BLaER1 (cell line): ENCODE data around the gene SETD1A.

ENCODE experiments used
- H3K27ac ChIP-seq: shearing (Covaris generic); formaldehyde crosslinking; 2 replicates; pipeline ENCODE4 v1.8.1; 2022
- H3K27me3 ChIP-seq: shearing (Covaris generic); formaldehyde crosslinking; 2 replicates; pipeline ENCODE4 v1.8.1; 2022
- H3K36me3 ChIP-seq: shearing (Covaris generic); formaldehyde crosslinking; 2 replicates; pipeline ENCODE4 v1.8.1; 2022
- H3K4me1 ChIP-seq: shearing (Covaris generic); formaldehyde crosslinking; 2 replicates; pipeline ENCODE4 v1.8.1; 2022
- H3K4me2 ChIP-seq: shearing (Covaris generic); formaldehyde crosslinking; 2 replicates; pipeline ENCODE4 v1.8.1; 2022
- H3K4me3 ChIP-seq: shearing (Covaris generic); formaldehyde crosslinking; 2 replicates; pipeline ENCODE4 v1.8.1; 2022
- H3K9ac ChIP-seq: shearing (Covaris generic); formaldehyde crosslinking; 2 replicates; pipeline ENCODE4 v1.8.1; 2022
- H3K9me3 ChIP-seq: shearing (Covaris generic); formaldehyde crosslinking; 2 replicates; pipeline ENCODE4 v1.8.1; 2022
- H4K20me1 ChIP-seq: shearing (Covaris generic); formaldehyde crosslinking; 2 replicates; pipeline ENCODE4 v1.8.1; 2022
- Cebpa-rat ChIP-seq: shearing (Covaris generic); IDR thresholded peaks from 2 replicates; pipeline ENCODE4 v1.8.1; 2022

SETD1A gene

DNA sequence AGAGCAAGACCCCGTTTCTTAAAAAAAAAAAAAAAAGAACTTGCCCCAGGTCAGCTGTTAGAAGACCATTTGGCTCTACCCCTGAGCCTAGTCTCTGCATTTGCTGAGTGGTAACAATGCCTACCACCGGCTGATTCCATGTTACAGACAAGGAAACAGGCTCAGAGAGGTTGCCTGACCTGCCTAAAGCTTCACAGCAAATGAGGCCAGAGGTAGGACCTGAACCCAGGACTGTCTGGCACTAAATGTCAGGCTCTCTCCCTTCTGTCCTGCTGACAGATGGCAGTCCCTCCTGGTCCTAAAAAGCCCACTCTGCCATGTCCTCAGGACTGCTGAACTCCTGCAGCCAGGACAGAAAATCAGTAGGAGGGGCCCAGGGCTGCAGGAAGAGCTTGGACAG, 47.1 kb downstream of the SETD1A start:
- no peaks in the 10 kb centered on the region; the same call in 1 of the 2 replicates for H3K27me3 ChIP-seq
- H3K4me2 ChIP-seq, result no peak overlapping the region
- no peak for TF ChIP-seq Cebpa-rat

GRCh38 chr16:31005350-31006085, 48.0 kb downstream of the SETD1A start:
- Histone ChIP-seq H3K4me3 (no peak overlapping the region), H3K4me2 (no peak overlapping the region), H3K9ac (no peak overlapping the region), H3K27ac (no peak overlapping the region), H4K20me1 (0 out of 2 replicates have a peak, but pooled peaks cover 8% of the 10 kb centered on the region), H3K27me3 (no peaks in the 10 kb centered on the region; the same call in 1 of the 2 replicates), H3K9me3 (no peaks in the 10 kb centered on the region), H3K36me3 (no peaks in the 10 kb centered on the region), H3K4me1 (peaks cover 29% of the 10 kb centered on the region)
- no peak for TF ChIP-seq Cebpa-rat

More for the DNA sequence above, 47.1 kb downstream of the SETD1A start:
- no peaks in the 10 kb centered on the region for H3K36me3 ChIP-seq
- H4K20me1 ChIP-seq, result 0 out of 2 replicates have a peak, but pooled peaks cover 8% of the 10 kb centered on the region
- no peaks in the 10 kb centered on the region for H3K9me3 ChIP-seq
- peaks cover 25% of the 10 kb centered on the region for H3K4me1 ChIP-seq
- no peak overlapping the region for H3K9ac ChIP-seq
- H3K4me3 ChIP-seq, result no peak overlapping the region
- H3K27ac ChIP-seq, result no peak overlapping the region

GRCh38 chr16:31006086-31006385, 48.5 kb downstream of the SETD1A start:
- H3K4me3 ChIP-seq, result no peak overlapping the region
- peaks cover 32% of the 10 kb centered on the region for H3K4me1 ChIP-seq
- H4K20me1 ChIP-seq, result 0 out of 2 replicates have a peak, but pooled peaks cover 8% of the 10 kb centered on the region
- no peaks in the 10 kb centered on the region for H3K36me3 ChIP-seq
- no peaks in the 10 kb centered on the region for H3K9me3 ChIP-seq
- no peak overlapping the region for H3K9ac ChIP-seq
- TF ChIP-seq Cebpa-rat, result no peak
- peaks cover 3% of the 10 kb centered on the region; the same call in 1 of the 2 replicates for H3K27me3 ChIP-seq
- no peak overlapping the region for H3K27ac ChIP-seq
- no peak overlapping the region for H3K4me2 ChIP-seq

DNA sequence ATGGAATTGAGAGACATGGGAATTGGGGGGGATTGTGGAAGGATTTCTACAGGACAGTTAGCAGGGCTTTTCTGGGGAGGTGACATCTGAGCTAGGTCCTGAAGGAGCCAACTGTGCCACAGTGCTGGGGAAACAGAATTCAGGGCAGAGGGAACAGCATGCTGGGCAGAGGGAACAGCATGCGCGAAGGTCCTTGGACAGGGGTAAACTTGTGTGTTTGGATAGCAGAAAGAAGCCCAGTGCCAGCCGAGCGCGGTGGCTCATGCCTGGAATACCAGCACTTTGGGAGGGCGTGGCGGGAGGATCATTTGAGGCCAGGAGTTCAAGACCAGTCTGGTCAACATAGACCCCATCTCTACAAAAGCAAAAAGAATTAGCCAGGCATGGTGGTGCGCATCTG, 49.0 kb downstream of the SETD1A start:
- Histone ChIP-seq H3K27me3 (peaks cover 9% of the 10 kb centered on the region; the same call in 1 of the 2 replicates), H3K4me3 (no peak overlapping the region), H3K36me3 (no peaks in the 10 kb centered on the region), H3K27ac (no peak overlapping the region), H3K4me2 (no peak overlapping the region), H3K9me3 (no peaks in the 10 kb centered on the region), H3K9ac (no peak overlapping the region), H3K4me1 (peaks cover 37% of the 10 kb centered on the region), H4K20me1 (0 out of 2 replicates have a peak, but pooled peaks cover 8% of the 10 kb centered on the region)
- TF ChIP-seq Cebpa-rat, result no peak

DNA sequence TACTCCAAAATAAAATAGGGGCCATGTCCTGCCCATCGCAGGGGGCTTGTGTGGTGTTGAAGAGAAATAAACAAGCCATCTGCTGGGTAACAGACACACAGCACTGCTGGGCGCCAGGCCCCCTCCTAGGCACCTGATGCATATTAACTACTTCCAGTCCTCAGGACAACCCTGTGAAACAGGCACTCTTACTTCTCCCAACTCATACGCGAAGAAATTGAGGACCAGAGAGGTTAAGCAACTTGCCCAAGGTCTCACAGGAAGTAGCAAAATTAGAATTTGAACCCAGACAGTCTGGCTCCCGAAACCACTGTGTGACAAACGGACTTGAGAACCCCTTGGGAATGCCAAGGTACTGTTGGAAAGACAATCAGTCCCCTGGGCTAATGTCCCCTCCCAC, 50.1 kb downstream of the SETD1A start:
- H4K20me1 ChIP-seq, result 0 out of 2 replicates have a peak, but pooled peaks cover 8% of the 10 kb centered on the region
- H3K4me1 ChIP-seq, result peaks cover 37% of the 10 kb centered on the region
- no peak overlapping the region for H3K4me3 ChIP-seq
- no peaks in the 10 kb centered on the region for H3K36me3 ChIP-seq
- peak overlapping the region; percentile 37 for H3K4me2 ChIP-seq
- TF ChIP-seq Cebpa-rat, result no peak
- no peak overlapping the region for H3K9ac ChIP-seq
- peaks cover 14% of the 10 kb centered on the region; the same call in 1 of the 2 replicates for H3K27me3 ChIP-seq
- no peaks in the 10 kb centered on the region for H3K9me3 ChIP-seq
- no peak overlapping the region for H3K27ac ChIP-seq

GRCh38 chr16:31008149-31008548, 50.6 kb downstream of the SETD1A start:
- Histone ChIP-seq H3K36me3 (no peaks in the 10 kb centered on the region), H3K9ac (no peak overlapping the region), H3K27me3 (peaks cover 14% of the 10 kb centered on the region; the same call in 1 of the 2 replicates), H3K9me3 (no peaks in the 10 kb centered on the region), H3K4me3 (no peak overlapping the region), H3K4me2 (no peak overlapping the region), H3K27ac (no peak overlapping the region), H4K20me1 (0 out of 2 replicates have a peak, but pooled peaks cover 8% of the 10 kb centered on the region), H3K4me1 (peaks cover 37% of the 10 kb centered on the region)
- TF ChIP-seq Cebpa-rat, result no peak

- Histone ChIP-seq H3K9me3 (no peaks in the 10 kb centered on the region), H3K4me2 (no peak overlapping the region), H4K20me1 (0 out of 2 replicates have a peak, but pooled peaks cover 6% of the 10 kb centered on the region), H3K27ac (no peak overlapping the region), H3K4me3 (no peak overlapping the region), H3K36me3 (no peaks in the 10 kb centered on the region), H3K27me3 (peaks cover 14% of the 10 kb centered on the region; the same call in 1 of the 2 replicates), H3K9ac (no peak overlapping the region), H3K4me1 (peaks cover 37% of the 10 kb centered on the region)
- TF ChIP-seq Cebpa-rat, result no peak
These were observed 51.0 kb downstream of the SETD1A start for GRCh38 chr16:31008551-31008950.

- peak overlapping the region; percentile 76 for H3K4me2 ChIP-seq
- peaks cover 37% of the 10 kb centered on the region for H3K4me1 ChIP-seq
- H3K36me3 ChIP-seq, result no peaks in the 10 kb centered on the region
- H3K9ac ChIP-seq, result no peak overlapping the region
- no peak for TF ChIP-seq Cebpa-rat
- H3K4me3 ChIP-seq, result no peak overlapping the region
- H3K9me3 ChIP-seq, result no peaks in the 10 kb centered on the region
- H3K27me3 ChIP-seq, result peaks cover 14% of the 10 kb centered on the region; the same call in 1 of the 2 replicates
- H3K27ac ChIP-seq, result no peak overlapping the region
- 0 out of 2 replicates have a peak, but pooled peaks cover under 1% of the 10 kb centered on the region for H4K20me1 ChIP-seq
These were observed 51.6 kb downstream of the SETD1A start for GRCh38 chr16:31009120-31009519.

GRCh38 chr16:31009894-31010584, 52.5 kb downstream of the SETD1A start:
- Histone ChIP-seq H3K9ac (0 out of 2 replicates have a peak overlapping the region, but pooled peaks have one; percentile 24), H3K4me1 (peaks cover 37% of the 10 kb centered on the region), H3K4me2 (peak overlapping the region; percentile 76), H3K27ac (no peak overlapping the region), H3K4me3 (peak overlapping the region; percentile 62), H3K36me3 (no peaks in the 10 kb centered on the region), H3K27me3 (peaks cover 14% of the 10 kb centered on the region; the same call in 1 of the 2 replicates), H4K20me1 (no peaks in the 10 kb centered on the region), H3K9me3 (no peaks in the 10 kb centered on the region)
- no peak for TF ChIP-seq Cebpa-rat
